Kidney epithelial cell (primary cell): ENCODE results near the gene CWC27. TPM values are rescaled to one million over a fixed set of nuclear protein-coding genes. Genes with fewer than 3 reads are reported as not detected.

Experiments used
- DNase-seq: peaks from one replicate; pipeline ENCODE4 v3.0.0-alpha.2; 2010; ENCODE audit warnings: low read depth
- H3K27me3 ChIP-seq: 2 replicates; pipeline ENCODE4 v1.6.0; 2011; ENCODE audit warnings: low read length; ENCODE audit not compliant: control insufficient read depth, insufficient read depth
- H3K36me3 ChIP-seq: 2 replicates; pipeline ENCODE4 v1.5.1; 2011; ENCODE audit warnings: low read length; ENCODE audit not compliant: control insufficient read depth, insufficient read depth
- H3K4me3 ChIP-seq: 2 replicates; pipeline ENCODE4 v1.5.1; 2011; ENCODE audit warnings: low read depth, mild to moderate bottlenecking, control low read depth, low read length
- CTCF ChIP-seq: IDR thresholded peaks from 2 replicates; pipeline ENCODE4 v1.5.1; 2011; ENCODE audit warnings: mild to moderate bottlenecking, moderate library complexity, low read length, control low read depth, inconsistent platforms; ENCODE audit not compliant: insufficient read depth, poor library complexity, severe bottlenecking
- total RNA-seq: library from RNA; depleted of rRNA; stranded (reverse); fragments of >200 nt; gene quantifications from 2 replicates; pipeline ENCODE4 v1.2.3, GENCODE V29; 2015

Gene CWC27
- total RNA-seq, 1 donor from 2014 or later = 23.6 TPM

- DNase-seq = no peak
- Histone ChIP-seq H3K36me3 (no peaks in the 10 kb centered on the region), H3K4me3 (no peak overlapping the region), H3K27me3 (no peaks in the 10 kb centered on the region)
- TF ChIP-seq CTCF = no peak
Observed at GRCh38 chr5:65024681-65025080, 256.0 kb downstream of the CWC27 start.

GRCh38 chr5:65026816-65027548 lies 258.3 kb downstream of the CWC27 start:
- no peak overlapping the region for H3K4me3 ChIP-seq
- DNase-seq = no peak
- no peaks in the 10 kb centered on the region for H3K27me3 ChIP-seq
- no peaks in the 10 kb centered on the region for H3K36me3 ChIP-seq
- no peak for TF ChIP-seq CTCF

- TF ChIP-seq CTCF = no peak
Observed at GRCh38 chr5:65029178-65029577, 260.4 kb downstream of the CWC27 start.

GRCh38 chr5:65030056-65030455 lies 261.3 kb downstream of the CWC27 start:
- no peaks in the 10 kb centered on the region for H3K36me3 ChIP-seq
- H3K4me3 ChIP-seq = no peak overlapping the region
- H3K27me3 ChIP-seq = no peaks in the 10 kb centered on the region
- TF ChIP-seq CTCF = no peak
- DNase-seq = no peak

More at GRCh38 chr5:65029178-65029577, 260.4 kb downstream of the CWC27 start:
- no peak for DNase-seq
- Histone ChIP-seq H3K27me3 (no peaks in the 10 kb centered on the region), H3K36me3 (no peaks in the 10 kb centered on the region), H3K4me3 (no peak overlapping the region)

GRCh38 chr5:65032250-65032649 lies 263.5 kb downstream of the CWC27 start:
- Histone ChIP-seq H3K36me3 (no peaks in the 10 kb centered on the region), H3K27me3 (no peaks in the 10 kb centered on the region), H3K4me3 (no peak overlapping the region)
- DNase-seq = no peak
- TF ChIP-seq CTCF = no peak
